IPS-NIHi11 (cell line): ENCODE measurements around the gene CNOT6L.
A peak's percentile ranks its signal among the peaks of the same experiment; 100 is the strongest.
"Not testable (repeated sequence)": the region's sequence is repeated elsewhere in the genome, so short reads cannot be mapped to it uniquely, and the experiment has no call there.

Experiments used
- DNase-seq: peaks from one replicate; pipeline ENCODE4 v3.0.0; 2012; ENCODE audit warnings: mixed read lengths, low spot score

The CNOT6L gene

GRCh38 chr4:77782102-77782835, 36.9 kb downstream of the CNOT6L start:
- DNase-seq: no peak

GRCh38 chr4:77780762-77781161, 38.4 kb downstream of the CNOT6L start:
- not testable (repeated sequence) for DNase-seq

- DNase-seq: no peak
Measured at GRCh38 chr4:77777135-77777807, 41.9 kb downstream of the CNOT6L start.

- no peak for DNase-seq
Measured at GRCh38 chr4:77776182-77777134, 42.7 kb downstream of the CNOT6L start.

GRCh38 chr4:77773101-77773500, 46.1 kb downstream of the CNOT6L start:
- DNase-seq: no peak

- DNase-seq: no peak
Measured at GRCh38 chr4:77771566-77771965, 47.6 kb downstream of the CNOT6L start.

GRCh38 chr4:77765720-77766119, 53.4 kb downstream of the CNOT6L start:
- no peak for DNase-seq

- no peak for DNase-seq
Measured at GRCh38 chr4:77762531-77762930, 56.6 kb downstream of the CNOT6L start.

- no peak for DNase-seq
Measured at GRCh38 chr4:77761595-77761994, 57.6 kb downstream of the CNOT6L start.

GRCh38 chr4:77758804-77759203, 60.4 kb downstream of the CNOT6L start:
- DNase-seq: no peak

GRCh38 chr4:77751764-77752163, 67.4 kb downstream of the CNOT6L start:
- no peak for DNase-seq

GRCh38 chr4:77745792-77746191, 73.4 kb downstream of the CNOT6L start:
- DNase-seq: no peak

GRCh38 chr4:77742054-77742453, 77.1 kb downstream of the CNOT6L start:
- DNase-seq: no peak

- no peak for DNase-seq
Measured at GRCh38 chr4:77740480-77740879, 78.7 kb downstream of the CNOT6L start.

GRCh38 chr4:77734928-77735327, 84.2 kb downstream of the CNOT6L start:
- peak; percentile 35 for DNase-seq

GRCh38 chr4:77731656-77732055, 87.5 kb downstream of the CNOT6L start:
- DNase-seq: no peak

- DNase-seq: peak; percentile 17
Measured at GRCh38 chr4:77728420-77728819, 90.7 kb downstream of the CNOT6L start.

GRCh38 chr4:77721073-77721472, 98.1 kb downstream of the CNOT6L start:
- no peak for DNase-seq

GRCh38 chr4:77718500-77718899, 100.7 kb downstream of the CNOT6L start:
- not testable (repeated sequence) for DNase-seq

- DNase-seq: no peak
Measured at GRCh38 chr4:77715414-77716290, 103.5 kb downstream of the CNOT6L start.

GRCh38 chr4:77714514-77714913, 104.7 kb downstream of the CNOT6L start:
- DNase-seq: no peak

GRCh38 chr4:77713884-77714283, 105.3 kb downstream of the CNOT6L start:
- no peak for DNase-seq
